Glutamatergic neuron (in vitro differentiated cells): ENCODE results near the gene CXCR2. TPM values are rescaled to one million over a fixed set of nuclear protein-coding genes. Genes with fewer than 3 reads are reported as not detected.

Source experiments
- DNase-seq: peaks from one replicate; pipeline ENCODE4 v3.0.0; 2022
- H3K27ac Mint-ChIP-seq: one replicate; pipeline ENCODE4 v1.8.0; 2020; ENCODE audit warnings: mild to moderate bottlenecking, mixed read lengths, inconsistent platforms; ENCODE audit not compliant: unreplicated experiment
- H3K27me3 Mint-ChIP-seq: one replicate; pipeline ENCODE4 v1.8.0; 2020; ENCODE audit warnings: mild to moderate bottlenecking, moderate library complexity, mixed read lengths, inconsistent platforms; ENCODE audit not compliant: unreplicated experiment
- H3K36me3 Mint-ChIP-seq: one replicate; pipeline ENCODE4 v1.8.0; 2020; ENCODE audit warnings: mild to moderate bottlenecking, mixed read lengths, inconsistent platforms; ENCODE audit not compliant: unreplicated experiment
- H3K4me1 Mint-ChIP-seq: one replicate; pipeline ENCODE4 v1.8.0; 2020; ENCODE audit warnings: mild to moderate bottlenecking, low read depth, mixed read lengths, inconsistent platforms; ENCODE audit not compliant: unreplicated experiment
- H3K4me3 Mint-ChIP-seq: one replicate; pipeline ENCODE4 v1.8.0; 2020; ENCODE audit warnings: mild to moderate bottlenecking, mixed read lengths, inconsistent platforms; ENCODE audit not compliant: unreplicated experiment
- H3K9me3 Mint-ChIP-seq: one replicate; pipeline ENCODE4 v1.8.0; 2020; ENCODE audit warnings: mild to moderate bottlenecking, moderate library complexity, mixed read lengths, inconsistent platforms; ENCODE audit not compliant: unreplicated experiment
- CTCF ChIP-seq: fragments of 200-600 bp; sonication (generic); IDR thresholded peaks from one replicate; pipeline ENCODE4 v1.5.0; 2021; ENCODE audit not compliant: partially characterized antibody, unreplicated experiment
- total RNA-seq: library from RNA; stranded (reverse); fragmentation: NEBNext Ultra II Directional; extraction: Animal tissue kit (Norgen Biotek cat#: 25700); gene quantifications from one replicate; pipeline ENCODE4 v1.2.1, GENCODE V29; 2021; ENCODE audit not compliant: unreplicated experiment

The CXCR2 gene
- total RNA-seq, 1 donor from 2014 or later: not detected

- Mint-ChIP-seq H3K4me3 (no peak overlapping the region), H3K27me3 (peaks cover 6% of the 10 kb centered on the region), H3K4me1 (no peaks in the 10 kb centered on the region), H3K9me3 (peaks cover 1% of the 10 kb centered on the region), H3K36me3 (peaks cover 4% of the 10 kb centered on the region), H3K27ac (no peak overlapping the region)
- DNase-seq: no peak
- TF ChIP-seq CTCF: no peak
These were observed 1.8 kb upstream of the CXCR2 start for GRCh38 chr2:218123986-218124385.

- DNase-seq: no peak
- Mint-ChIP-seq H3K27ac (no peak overlapping the region), H3K36me3 (peaks cover 4% of the 10 kb centered on the region), H3K9me3 (peaks cover 1% of the 10 kb centered on the region), H3K4me1 (no peaks in the 10 kb centered on the region), H3K27me3 (peaks cover 6% of the 10 kb centered on the region), H3K4me3 (no peak overlapping the region)
- TF ChIP-seq CTCF: no peak
These were observed 733 bp upstream of the CXCR2 start for GRCh38 chr2:218125095-218125494.

- TF ChIP-seq CTCF: no peak
- DNase-seq: no peak
- Mint-ChIP-seq H3K27ac (no peak overlapping the region), H3K9me3 (peaks cover under 1% of the 10 kb centered on the region), H3K4me1 (no peaks in the 10 kb centered on the region), H3K4me3 (no peak overlapping the region), H3K36me3 (no peaks in the 10 kb centered on the region), H3K27me3 (peaks cover 6% of the 10 kb centered on the region)
These were observed 2.2 kb downstream of the CXCR2 start for GRCh38 chr2:218127929-218128455.

- Mint-ChIP-seq H3K4me3 (no peak overlapping the region), H3K27ac (no peak overlapping the region), H3K9me3 (no peaks in the 10 kb centered on the region), H3K27me3 (peaks cover 6% of the 10 kb centered on the region), H3K36me3 (no peaks in the 10 kb centered on the region), H3K4me1 (no peaks in the 10 kb centered on the region)
- TF ChIP-seq CTCF: no peak
- no peak for DNase-seq
These were observed 3.1 kb downstream of the CXCR2 start for GRCh38 chr2:218128781-218129457.

GRCh38 chr2:218129458-218130135, 3.8 kb downstream of the CXCR2 start:
- Mint-ChIP-seq H3K4me3 (no peak overlapping the region), H3K36me3 (no peaks in the 10 kb centered on the region), H3K9me3 (no peaks in the 10 kb centered on the region), H3K27me3 (peaks cover 6% of the 10 kb centered on the region), H3K27ac (no peak overlapping the region), H3K4me1 (no peaks in the 10 kb centered on the region)
- TF ChIP-seq CTCF: no peak
- DNase-seq: no peak
